ACC112 (cell line): Measurements from ENCODE around the gene METTL1.
"Not testable (repeated sequence)": the region's sequence is repeated elsewhere in the genome, so short reads cannot be mapped to it uniquely, and the experiment has no call there.

Experiments used
- H2AFZ ChIP-seq: fragments of 200-600 bp; sonication (generic); one replicate; pipeline ENCODE4 v1.6.0; 2017; ENCODE audit warnings: antibody characterized with exemption, low read length; ENCODE audit not compliant: unreplicated experiment
- H3K27ac ChIP-seq: fragments of 200-600 bp; sonication (generic); 2 replicates; pipeline ENCODE4 v1.5.1; 2014; ENCODE audit warnings: low read depth, mild to moderate bottlenecking, antibody characterized with exemption, low read length, moderate library complexity
- H3K27me3 ChIP-seq: fragments of 200-600 bp; sonication (generic); 2 replicates; pipeline ENCODE4 v1.6.1; 2014; ENCODE audit warnings: mild to moderate bottlenecking, antibody characterized with exemption, low read length, moderate library complexity, mixed read lengths; ENCODE audit not compliant: insufficient read depth
- H3K36me3 ChIP-seq: fragments of 200-600 bp; sonication (generic); 2 replicates; pipeline ENCODE4 v1.6.1; 2016; ENCODE audit warnings: mild to moderate bottlenecking, antibody characterized with exemption, low read length, moderate library complexity, mixed read lengths; ENCODE audit not compliant: insufficient read depth
- H3K4me1 ChIP-seq: fragments of 200-600 bp; sonication (generic); one replicate; pipeline ENCODE4 v1.6.1; 2016; ENCODE audit warnings: low read length, mixed read lengths; ENCODE audit not compliant: insufficient read depth, unreplicated experiment, control insufficient read depth
- H3K4me3 ChIP-seq: fragments of 200-600 bp; sonication (generic); 2 replicates; pipeline ENCODE4 v1.5.1; 2014; ENCODE audit warnings: mild to moderate bottlenecking, low read depth, low read length
- H3K79me2 ChIP-seq: fragments of 200-600 bp; sonication (generic); one replicate; pipeline ENCODE4 v1.6.0; 2016; ENCODE audit warnings: low read length; ENCODE audit not compliant: control insufficient read depth, unreplicated experiment, insufficient read depth

Gene METTL1

DNA sequence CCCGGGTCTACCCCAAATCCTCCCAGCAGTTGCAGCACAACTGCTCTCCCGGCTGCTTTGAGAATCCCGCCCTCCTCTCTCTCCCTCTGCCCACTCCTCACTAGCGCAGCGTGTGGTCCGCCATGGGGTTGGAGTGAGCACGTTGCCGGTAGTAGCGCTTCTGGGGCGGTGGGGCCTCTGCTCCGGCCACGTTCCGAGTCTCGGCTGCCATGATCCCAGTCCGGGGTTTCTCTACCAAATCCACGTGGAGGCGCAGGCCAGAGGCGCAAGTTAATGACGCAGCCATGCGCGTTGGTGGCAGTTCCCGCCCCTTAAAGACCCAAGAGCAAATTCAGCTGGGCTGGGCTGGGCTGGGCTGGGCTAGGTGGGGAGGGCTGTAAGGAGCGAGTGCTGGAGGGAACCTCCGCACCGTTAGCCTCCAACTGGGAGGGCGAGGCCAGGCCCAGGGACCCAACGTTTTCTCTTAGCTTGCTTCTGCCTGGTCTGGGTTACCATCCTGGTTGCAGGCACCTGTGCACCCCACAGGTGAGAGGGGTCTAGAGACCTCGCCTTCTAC is at the start of gene METTL1:
Gene METTL1, minus strand, starts transcription at position 233 of the 556 bp plus-strand sequence. Its CDS starts 22 bp downstream, at position 211.
- peaks cover 2% of the 10 kb centered on the region; the same call in 1 of the 2 replicates for H3K36me3 ChIP-seq
- H3K4me3 ChIP-seq = peak within 1 kb of the TSS; percentile 75

DNA sequence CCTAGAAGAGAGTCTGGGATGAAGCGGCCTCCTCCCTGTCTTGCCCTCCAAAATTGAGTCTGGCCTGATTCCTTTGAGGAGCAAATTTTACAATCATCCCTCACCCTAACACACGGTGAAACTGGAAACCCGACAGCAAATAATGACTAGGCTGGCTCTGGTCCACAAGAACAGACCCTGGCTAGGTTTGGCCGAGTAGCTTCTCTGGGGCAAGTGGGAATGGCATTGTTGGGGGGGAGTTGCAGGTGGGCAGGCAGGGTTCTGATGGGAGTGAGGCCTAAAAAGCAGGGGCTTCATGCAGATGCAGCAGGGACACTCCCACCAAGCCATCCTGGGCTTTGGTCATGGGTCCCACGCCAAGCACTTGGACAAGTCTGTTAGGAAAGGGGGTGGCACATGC is 49.1 kb upstream of the METTL1 start:
- not testable (repeated sequence) for H2AFZ ChIP-seq, H3K79me2 ChIP-seq, H3K27ac ChIP-seq, H3K4me3 ChIP-seq, H3K27me3 ChIP-seq, H3K4me1 ChIP-seq
- H3K36me3 ChIP-seq = peaks cover 22% of the 10 kb centered on the region; the same call in 1 of the 2 replicates

More for the DNA sequence above, at the start of gene METTL1:
- H2AFZ ChIP-seq = peak within 1 kb of the TSS; percentile 93
- peaks cover 9% of the 10 kb centered on the region for H3K79me2 ChIP-seq
- no peaks in the 10 kb centered on the region for H3K27me3 ChIP-seq
- H3K4me1 ChIP-seq = peaks cover 7% of the 10 kb centered on the region
- peak within 1 kb of the TSS; percentile 74 for H3K27ac ChIP-seq

DNA sequence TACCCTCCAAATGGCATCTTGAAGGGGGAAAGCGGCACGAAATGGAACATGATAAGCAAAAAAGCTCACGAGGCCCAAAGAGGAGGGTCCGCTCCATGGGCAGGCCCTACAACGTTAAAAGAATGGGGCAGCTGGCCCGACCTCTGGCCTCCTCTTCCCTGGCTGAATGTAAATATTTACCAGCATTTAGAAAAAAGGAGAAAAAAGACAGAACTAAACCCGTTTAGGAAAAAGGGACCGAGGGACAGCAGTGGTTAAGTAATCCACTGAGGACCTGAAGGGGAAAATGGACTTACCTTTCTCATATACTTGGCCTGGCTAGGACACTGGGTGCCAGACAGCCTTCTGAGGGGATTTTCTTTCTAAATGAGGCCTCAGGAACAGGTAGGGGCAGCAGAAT is 48.2 kb upstream of the METTL1 start:
- H3K36me3 ChIP-seq = peaks cover 21% of the 10 kb centered on the region; the same call in 1 of the 2 replicates
- H3K27ac ChIP-seq, H3K4me1 ChIP-seq, H3K27me3 ChIP-seq, H2AFZ ChIP-seq, H3K4me3 ChIP-seq, H3K79me2 ChIP-seq: not testable (repeated sequence)

DNA sequence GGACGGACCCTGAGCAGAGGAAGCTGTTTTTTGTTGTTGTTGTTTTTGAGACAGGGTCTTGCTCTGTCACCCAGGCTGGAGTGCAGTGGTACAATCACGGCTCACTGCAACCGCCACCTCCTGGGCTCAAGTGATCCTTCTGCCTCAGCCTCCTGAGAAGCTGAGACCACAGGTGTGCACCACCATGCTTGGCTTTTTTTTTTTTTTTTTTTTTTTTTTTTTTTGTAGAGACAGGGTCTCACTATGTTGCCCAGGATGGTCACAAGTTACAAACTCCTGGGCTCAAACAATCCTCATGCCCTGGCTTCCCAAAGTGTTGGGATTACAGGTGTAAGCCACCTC is 46.1 kb upstream of the METTL1 start:
- H3K4me3 ChIP-seq, H3K79me2 ChIP-seq, H2AFZ ChIP-seq, H3K4me1 ChIP-seq, H3K27ac ChIP-seq, H3K36me3 ChIP-seq, H3K27me3 ChIP-seq: not testable (repeated sequence)

DNA sequence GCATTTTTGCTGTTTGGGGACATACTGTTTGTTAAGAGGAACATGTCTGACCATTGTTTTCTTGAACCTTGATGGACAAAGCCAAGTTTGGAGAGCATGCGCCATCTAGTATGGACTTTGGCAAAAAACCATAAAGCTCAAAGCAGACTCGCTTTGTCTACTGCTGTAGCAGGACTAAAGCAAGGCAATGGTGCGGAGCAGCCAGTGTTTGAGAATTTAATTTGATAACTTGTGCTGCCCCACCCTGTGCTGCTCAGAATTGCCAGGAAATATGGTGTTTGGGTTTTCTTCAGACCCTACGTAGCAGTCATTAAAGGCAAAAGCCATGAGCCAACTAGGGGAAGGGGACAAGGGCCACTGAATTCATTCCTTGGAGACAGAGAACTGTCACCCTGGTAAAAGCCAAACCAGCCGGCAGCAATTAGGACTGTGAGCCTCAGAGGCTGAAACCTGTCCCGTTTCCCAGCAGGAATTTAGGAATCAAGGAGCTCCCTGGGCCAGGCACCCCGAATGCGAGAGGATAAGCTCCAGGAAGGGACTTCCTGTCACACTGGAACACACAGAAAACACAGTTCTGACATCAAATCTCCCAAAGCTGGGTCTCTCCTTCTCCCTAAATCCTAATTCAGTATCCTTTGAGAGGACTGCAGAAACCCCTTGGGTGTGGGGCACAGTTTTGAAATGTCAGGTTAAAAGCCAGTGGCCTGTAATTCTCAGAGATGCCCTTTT is 45.5 kb upstream of the METTL1 start:
- H3K4me1 ChIP-seq = peaks cover 9% of the 10 kb centered on the region
- H2AFZ ChIP-seq = no peak overlapping the region
- H3K79me2 ChIP-seq = no peaks in the 10 kb centered on the region
- H3K4me3 ChIP-seq = no peak overlapping the region
- H3K27ac ChIP-seq = no peak overlapping the region
- H3K27me3 ChIP-seq = no peaks in the 10 kb centered on the region
- H3K36me3 ChIP-seq = 0 out of 2 replicates have a peak, but pooled peaks cover 7% of the 10 kb centered on the region

DNA sequence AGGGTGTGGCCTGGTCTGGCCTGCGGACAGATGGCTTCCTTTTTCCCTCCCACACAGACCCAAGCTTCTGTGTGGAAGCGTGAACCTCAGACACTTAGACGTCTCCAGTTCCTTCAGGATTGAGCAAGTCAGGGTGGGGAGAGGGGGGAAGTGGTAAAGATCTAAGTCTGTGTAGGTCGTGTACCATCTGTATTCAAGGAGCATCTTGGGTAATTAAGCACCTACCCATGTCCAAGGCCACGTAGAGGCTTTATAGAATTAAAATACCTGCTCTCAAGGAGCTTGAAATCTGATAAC is 44.9 kb upstream of the METTL1 start:
- Histone ChIP-seq H2AFZ (no peak overlapping the region), H3K27me3 (no peaks in the 10 kb centered on the region), H3K27ac (no peak overlapping the region), H3K4me3 (no peak overlapping the region), H3K4me1 (peaks cover 9% of the 10 kb centered on the region), H3K79me2 (no peaks in the 10 kb centered on the region), H3K36me3 (0 out of 2 replicates have a peak, but pooled peaks cover 7% of the 10 kb centered on the region)

DNA sequence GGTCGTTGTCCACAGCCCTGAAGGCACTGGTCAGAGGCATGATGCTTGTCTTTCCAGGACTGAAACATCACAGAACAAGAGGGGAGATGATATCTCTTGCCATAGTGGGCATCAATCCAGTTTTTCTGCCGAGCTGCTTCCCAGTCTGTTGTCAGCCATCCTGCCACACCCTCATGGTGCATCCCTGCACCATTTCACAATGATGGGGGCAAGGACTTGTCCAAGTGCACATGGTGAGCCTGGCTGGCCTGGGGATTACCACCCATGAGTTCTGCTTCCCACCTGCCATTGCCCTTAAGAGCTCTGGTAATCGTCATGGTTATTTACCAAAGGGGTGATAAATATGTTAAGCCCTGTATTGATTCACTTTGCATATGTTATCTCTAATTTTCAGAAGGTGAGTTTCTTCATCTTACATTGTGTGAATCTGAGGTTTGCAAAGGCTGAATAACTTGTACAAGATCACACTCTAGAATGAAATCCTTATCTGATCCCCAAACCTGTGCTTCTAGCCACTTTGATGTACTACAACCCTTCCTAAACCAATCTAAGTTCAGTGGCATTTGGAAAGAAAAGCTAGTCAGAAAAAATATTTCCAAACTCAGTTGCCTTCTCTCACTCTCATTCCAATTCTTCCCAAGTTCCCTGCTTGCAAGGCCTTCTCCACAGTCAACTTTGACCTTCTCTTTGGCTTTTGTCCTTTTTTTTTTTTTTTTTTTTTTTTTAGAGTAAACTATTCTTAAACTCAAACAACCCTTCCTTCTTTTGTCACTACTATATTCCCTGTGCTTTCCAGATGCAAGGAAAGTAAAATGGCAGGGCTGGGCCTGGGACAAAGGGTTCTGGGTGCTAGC is 44.3 kb upstream of the METTL1 start:
- H3K27me3 ChIP-seq = no peaks in the 10 kb centered on the region
- no peak overlapping the region for H3K4me3 ChIP-seq
- no peaks in the 10 kb centered on the region for H3K79me2 ChIP-seq
- no peak overlapping the region for H3K27ac ChIP-seq
- peaks cover 9% of the 10 kb centered on the region for H3K4me1 ChIP-seq
- no peak overlapping the region for H2AFZ ChIP-seq
- 0 out of 2 replicates have a peak, but pooled peaks cover 7% of the 10 kb centered on the region for H3K36me3 ChIP-seq

DNA sequence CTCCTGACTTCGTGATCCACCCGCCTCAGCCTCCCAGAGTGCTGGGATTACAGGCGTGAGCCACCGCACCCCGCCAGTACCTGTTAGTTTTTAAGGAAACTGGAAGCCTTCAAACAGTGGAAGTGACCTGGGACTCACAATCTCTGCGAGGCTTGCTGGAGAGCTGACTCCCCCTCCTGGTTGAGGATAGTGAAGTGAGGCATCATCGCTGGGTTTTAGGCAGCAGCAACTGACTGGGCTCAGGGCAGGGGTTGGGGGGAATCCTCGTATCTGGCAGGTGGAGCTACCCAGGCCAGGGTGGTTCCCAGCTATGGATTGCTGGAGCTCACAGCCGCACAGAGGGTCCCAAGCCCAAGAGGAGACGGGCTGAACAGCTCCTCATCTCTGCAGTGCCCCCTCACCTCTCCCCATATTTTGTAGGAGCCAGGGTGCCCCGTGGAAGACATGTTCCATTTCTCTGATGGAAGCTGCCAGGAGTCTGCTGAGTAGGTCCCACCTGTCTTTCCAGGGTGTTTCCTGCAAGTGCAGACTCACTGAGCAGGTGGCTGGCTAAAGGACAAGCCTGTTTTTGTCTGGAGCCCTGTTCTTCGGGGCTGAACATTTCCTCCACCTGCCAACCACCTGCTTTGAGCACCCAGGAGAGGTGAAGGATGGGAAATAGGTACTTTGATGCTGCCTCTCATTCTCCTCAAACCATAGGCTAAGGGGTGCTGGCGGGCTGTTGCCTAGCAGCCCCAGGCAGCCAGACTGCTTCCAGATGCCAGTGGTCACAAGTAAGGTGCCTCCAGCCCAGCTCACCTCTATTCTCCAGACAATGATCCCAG is 43.5 kb upstream of the METTL1 start:
- H3K4me3 ChIP-seq = no peak overlapping the region
- H3K27ac ChIP-seq = no peak overlapping the region
- H3K4me1 ChIP-seq = peaks cover 9% of the 10 kb centered on the region
- no peak overlapping the region for H2AFZ ChIP-seq
- 0 out of 2 replicates have a peak, but pooled peaks cover 7% of the 10 kb centered on the region for H3K36me3 ChIP-seq
- no peaks in the 10 kb centered on the region for H3K79me2 ChIP-seq
- no peaks in the 10 kb centered on the region for H3K27me3 ChIP-seq

DNA sequence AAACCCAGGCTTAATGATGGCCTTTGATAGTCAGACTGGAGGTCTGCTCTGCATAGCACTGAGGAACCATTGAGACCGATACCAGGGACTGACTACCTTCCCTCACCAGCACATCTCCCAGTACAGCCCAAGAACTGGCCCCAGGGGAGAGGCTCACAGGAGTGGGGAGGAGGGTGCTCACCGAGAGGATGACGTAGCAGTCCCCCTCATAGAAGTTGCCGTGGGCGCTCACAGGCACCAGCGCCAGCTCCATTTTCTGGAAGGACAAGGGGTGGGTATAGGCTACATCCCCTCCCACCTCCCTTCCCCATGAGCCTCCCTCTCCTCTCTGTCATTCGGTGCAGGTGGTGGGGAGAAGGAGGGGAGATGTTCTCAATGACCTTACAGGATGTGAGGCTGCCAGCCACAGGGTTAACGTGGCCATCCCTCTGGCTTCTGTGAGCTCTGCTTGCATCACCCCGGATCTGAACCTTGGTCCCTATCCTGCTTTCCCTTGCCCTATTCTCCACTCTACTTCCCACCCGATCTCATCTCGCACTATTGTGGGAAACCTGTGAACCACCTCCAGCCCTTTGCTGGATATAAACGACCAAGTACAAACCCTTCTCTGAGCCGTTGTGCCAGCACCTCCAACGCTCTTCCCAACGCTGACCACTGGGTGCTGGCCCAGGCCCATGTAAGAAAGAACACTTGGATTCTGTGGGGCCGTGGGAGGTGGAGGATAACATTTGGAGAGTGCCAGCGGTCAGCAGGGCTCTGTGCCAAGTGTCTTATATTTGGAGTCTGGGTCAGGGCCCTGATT is 42.3 kb upstream of the METTL1 start:
- Histone ChIP-seq H3K27me3 (no peaks in the 10 kb centered on the region), H3K27ac (no peak overlapping the region), H2AFZ (no peak overlapping the region), H3K79me2 (no peaks in the 10 kb centered on the region), H3K4me3 (no peak overlapping the region), H3K36me3 (peaks cover 7% of the 10 kb centered on the region; the same call in 1 of the 2 replicates), H3K4me1 (peaks cover 9% of the 10 kb centered on the region)
